ENCODE results near the gene ZNF605. TPM values are rescaled to one million over a fixed set of nuclear protein-coding genes. Genes with fewer than 3 reads are reported as not detected.

Gene ZNF605
- total and polyA plus RNA-seq, 10 of the 15 experiments (the other 5 are each of a cell fraction or from before 2014, with no cell fraction given): 0.95 to 4.8 (median 2.5) TPM

DNA sequence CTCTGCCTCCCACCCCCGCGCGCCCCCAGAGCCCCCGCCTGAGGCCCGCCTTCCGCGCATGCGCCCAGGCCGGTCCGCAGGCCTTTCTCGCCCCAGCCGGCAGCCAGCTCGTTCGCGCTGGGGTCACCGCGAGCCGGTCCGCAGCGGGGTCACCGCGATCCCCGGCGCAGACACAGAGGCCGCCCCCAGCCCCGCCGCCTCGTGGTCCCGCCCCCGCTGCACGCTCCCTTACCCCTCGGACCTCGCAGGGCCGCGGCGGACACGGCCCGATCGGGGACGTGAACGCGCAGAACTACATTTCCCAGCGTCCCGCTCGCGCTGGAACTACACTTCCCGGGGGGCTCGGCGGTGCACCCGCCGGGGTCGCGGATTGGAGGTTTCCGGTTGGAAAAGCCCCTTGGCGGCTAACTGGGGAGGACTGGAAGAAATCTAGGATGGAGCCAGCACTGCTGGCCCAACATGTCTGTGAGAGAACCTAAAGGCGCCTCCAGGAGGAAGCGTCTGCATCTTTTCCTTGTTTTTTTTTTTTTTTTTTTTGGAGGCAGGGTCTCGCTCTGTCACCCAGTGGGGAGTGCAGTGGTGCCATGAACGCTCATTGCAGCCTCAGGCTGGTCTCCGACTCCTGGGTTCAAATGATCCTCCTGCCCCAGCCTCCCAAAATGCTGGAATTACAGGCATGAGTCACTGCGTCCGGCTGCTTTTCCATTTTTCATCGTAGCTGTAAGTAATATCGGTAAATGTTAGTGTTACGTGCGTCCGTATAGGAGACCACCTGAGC lies at the start of gene ZNF605 (continued):
- TF ChIP-seq, protein P1, sequence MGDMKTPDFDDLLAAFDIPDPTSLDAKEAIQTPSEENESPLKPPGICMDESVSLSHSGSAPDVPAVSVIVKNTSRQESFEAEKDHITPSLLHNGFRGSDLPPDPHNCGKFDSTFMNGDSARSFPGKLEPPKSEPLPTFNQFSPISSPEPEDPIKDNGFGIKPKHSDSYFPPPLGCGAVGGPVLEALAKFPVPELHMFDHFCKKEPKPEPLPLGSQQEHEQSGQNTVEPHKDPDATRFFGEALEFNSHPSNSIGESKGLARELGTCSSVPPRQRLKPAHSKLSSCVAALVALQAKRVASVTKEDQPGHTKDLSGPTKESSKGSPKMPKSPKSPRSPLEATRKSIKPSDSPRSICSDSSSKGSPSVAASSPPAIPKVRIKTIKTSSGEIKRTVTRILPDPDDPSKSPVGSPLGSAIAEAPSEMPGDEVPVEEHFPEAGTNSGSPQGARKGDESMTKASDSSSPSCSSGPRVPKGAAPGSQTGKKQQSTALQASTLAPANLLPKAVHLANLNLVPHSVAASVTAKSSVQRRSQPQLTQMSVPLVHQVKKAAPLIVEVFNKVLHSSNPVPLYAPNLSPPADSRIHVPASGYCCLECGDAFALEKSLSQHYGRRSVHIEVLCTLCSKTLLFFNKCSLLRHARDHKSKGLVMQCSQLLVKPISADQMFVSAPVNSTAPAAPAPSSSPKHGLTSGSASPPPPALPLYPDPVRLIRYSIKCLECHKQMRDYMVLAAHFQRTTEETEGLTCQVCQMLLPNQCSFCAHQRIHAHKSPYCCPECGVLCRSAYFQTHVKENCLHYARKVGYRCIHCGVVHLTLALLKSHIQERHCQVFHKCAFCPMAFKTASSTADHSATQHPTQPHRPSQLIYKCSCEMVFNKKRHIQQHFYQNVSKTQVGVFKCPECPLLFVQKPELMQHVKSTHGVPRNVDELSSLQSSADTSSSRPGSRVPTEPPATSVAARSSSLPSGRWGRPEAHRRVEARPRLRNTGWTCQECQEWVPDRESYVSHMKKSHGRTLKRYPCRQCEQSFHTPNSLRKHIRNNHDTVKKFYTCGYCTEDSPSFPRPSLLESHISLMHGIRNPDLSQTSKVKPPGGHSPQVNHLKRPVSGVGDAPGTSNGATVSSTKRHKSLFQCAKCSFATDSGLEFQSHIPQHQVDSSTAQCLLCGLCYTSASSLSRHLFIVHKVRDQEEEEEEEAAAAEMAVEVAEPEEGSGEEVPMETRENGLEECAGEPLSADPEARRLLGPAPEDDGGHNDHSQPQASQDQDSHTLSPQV (IDR thresholded peaks at IDR 0.05): no peak
- TF ChIP-seq, protein P2, sequence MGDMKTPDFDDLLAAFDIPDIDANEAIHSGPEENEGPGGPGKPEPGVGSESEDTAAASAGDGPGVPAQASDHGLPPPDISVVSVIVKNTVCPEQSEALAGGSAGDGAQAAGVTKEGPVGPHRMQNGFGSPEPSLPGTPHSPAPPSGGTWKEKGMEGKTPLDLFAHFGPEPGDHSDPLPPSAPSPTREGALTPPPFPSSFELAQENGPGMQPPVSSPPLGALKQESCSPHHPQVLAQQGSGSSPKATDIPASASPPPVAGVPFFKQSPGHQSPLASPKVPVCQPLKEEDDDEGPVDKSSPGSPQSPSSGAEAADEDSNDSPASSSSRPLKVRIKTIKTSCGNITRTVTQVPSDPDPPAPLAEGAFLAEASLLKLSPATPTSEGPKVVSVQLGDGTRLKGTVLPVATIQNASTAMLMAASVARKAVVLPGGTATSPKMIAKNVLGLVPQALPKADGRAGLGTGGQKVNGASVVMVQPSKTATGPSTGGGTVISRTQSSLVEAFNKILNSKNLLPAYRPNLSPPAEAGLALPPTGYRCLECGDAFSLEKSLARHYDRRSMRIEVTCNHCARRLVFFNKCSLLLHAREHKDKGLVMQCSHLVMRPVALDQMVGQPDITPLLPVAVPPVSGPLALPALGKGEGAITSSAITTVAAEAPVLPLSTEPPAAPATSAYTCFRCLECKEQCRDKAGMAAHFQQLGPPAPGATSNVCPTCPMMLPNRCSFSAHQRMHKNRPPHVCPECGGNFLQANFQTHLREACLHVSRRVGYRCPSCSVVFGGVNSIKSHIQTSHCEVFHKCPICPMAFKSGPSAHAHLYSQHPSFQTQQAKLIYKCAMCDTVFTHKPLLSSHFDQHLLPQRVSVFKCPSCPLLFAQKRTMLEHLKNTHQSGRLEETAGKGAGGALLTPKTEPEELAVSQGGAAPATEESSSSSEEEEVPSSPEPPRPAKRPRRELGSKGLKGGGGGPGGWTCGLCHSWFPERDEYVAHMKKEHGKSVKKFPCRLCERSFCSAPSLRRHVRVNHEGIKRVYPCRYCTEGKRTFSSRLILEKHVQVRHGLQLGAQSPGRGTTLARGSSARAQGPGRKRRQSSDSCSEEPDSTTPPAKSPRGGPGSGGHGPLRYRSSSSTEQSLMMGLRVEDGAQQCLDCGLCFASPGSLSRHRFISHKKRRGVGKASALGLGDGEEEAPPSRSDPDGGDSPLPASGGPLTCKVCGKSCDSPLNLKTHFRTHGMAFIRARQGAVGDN (IDR thresholded peaks at IDR 0.05): no peak
- TF ChIP-seq, protein P3, sequence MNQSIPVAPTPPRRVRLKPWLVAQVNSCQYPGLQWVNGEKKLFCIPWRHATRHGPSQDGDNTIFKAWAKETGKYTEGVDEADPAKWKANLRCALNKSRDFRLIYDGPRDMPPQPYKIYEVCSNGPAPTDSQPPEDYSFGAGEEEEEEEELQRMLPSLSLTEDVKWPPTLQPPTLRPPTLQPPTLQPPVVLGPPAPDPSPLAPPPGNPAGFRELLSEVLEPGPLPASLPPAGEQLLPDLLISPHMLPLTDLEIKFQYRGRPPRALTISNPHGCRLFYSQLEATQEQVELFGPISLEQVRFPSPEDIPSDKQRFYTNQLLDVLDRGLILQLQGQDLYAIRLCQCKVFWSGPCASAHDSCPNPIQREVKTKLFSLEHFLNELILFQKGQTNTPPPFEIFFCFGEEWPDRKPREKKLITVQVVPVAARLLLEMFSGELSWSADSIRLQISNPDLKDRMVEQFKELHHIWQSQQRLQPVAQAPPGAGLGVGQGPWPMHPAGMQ (IDR thresholded peaks at IDR 0.05; ENCODE audit: borderline replicate concordance): no peak
- TF ChIP-seq SMAD5 (IDR thresholded peaks at IDR 0.05; ENCODE audit: low read depth) (no peak), BHLHE40 (IDR thresholded peaks at IDR 0.05; ENCODE audit: borderline replicate concordance in 1 of 2, low read depth in 2 of 2, low read length in 1 of 2) (peak; percentile 48 to 55; a peak in 2 of 4 replicates), SREBF2 (IDR thresholded peaks at IDR 0.05; ENCODE audit: low read length) (no peak), STAT3 (IDR thresholded peaks at IDR 0.05; ENCODE audit: low read depth, low read length) (no peak), NBN (IDR thresholded peaks at IDR 0.05) (peak; percentile 53; the same call in 1 of the 2 replicates), SIN3A (IDR thresholded peaks at IDR 0.05; ENCODE audit: low read depth, low read length) (no peak)
- TF ChIP-seq, protein P4, sequence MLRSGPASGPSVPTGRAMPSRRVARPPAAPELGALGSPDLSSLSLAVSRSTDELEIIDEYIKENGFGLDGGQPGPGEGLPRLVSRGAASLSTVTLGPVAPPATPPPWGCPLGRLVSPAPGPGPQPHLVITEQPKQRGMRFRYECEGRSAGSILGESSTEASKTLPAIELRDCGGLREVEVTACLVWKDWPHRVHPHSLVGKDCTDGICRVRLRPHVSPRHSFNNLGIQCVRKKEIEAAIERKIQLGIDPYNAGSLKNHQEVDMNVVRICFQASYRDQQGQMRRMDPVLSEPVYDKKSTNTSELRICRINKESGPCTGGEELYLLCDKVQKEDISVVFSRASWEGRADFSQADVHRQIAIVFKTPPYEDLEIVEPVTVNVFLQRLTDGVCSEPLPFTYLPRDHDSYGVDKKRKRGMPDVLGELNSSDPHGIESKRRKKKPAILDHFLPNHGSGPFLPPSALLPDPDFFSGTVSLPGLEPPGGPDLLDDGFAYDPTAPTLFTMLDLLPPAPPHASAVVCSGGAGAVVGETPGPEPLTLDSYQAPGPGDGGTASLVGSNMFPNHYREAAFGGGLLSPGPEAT (IDR thresholded peaks at IDR 0.05; ENCODE audit: low read depth): peak; percentile 87
- TF ChIP-seq, protein P5, sequence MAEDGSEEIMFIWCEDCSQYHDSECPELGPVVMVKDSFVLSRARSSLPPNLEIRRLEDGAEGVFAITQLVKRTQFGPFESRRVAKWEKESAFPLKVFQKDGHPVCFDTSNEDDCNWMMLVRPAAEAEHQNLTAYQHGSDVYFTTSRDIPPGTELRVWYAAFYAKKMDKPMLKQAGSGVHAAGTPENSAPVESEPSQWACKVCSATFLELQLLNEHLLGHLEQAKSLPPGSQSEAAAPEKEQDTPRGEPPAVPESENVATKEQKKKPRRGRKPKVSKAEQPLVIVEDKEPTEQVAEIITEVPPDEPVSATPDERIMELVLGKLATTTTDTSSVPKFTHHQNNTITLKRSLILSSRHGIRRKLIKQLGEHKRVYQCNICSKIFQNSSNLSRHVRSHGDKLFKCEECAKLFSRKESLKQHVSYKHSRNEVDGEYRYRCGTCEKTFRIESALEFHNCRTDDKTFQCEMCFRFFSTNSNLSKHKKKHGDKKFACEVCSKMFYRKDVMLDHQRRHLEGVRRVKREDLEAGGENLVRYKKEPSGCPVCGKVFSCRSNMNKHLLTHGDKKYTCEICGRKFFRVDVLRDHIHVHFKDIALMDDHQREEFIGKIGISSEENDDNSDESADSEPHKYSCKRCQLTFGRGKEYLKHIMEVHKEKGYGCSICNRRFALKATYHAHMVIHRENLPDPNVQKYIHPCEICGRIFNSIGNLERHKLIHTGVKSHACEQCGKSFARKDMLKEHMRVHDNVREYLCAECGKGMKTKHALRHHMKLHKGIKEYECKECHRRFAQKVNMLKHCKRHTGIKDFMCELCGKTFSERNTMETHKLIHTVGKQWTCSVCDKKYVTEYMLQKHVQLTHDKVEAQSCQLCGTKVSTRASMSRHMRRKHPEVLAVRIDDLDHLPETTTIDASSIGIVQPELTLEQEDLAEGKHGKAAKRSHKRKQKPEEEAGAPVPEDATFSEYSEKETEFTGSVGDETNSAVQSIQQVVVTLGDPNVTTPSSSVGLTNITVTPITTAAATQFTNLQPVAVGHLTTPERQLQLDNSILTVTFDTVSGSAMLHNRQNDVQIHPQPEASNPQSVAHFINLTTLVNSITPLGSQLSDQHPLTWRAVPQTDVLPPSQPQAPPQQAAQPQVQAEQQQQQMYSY (CRISPR knock-in tag; IDR thresholded peaks at IDR 0.05): no peak

Measured in GM12878 (cell line).